Mammary epithelial cell (primary cell): Measurements from ENCODE around the gene CACNG5.

Experiments
- CTCF ChIP-seq, 2 donors: IDR thresholded peaks in 1 of 2; conservative IDR thresholded peaks in 1 of 2; 2 replicates each; pipeline ENCODE4 v1.5.1; 2011 to 2012; ENCODE audit warnings: inconsistent platforms in 2 of 2, low read length in 2 of 2, mild to moderate bottlenecking in 2 of 2, control low read depth in 1 of 2, low read depth in 1 of 2; ENCODE audit not compliant: insufficient read depth in 1 of 2; ENCODE audit errors: extremely low read depth in 1 of 2
- EZH2 ChIP-seq: IDR thresholded peaks from 2 replicates; pipeline ENCODE4 v1.6.1; 2012; ENCODE audit warnings: low read length, inconsistent platforms, borderline replicate concordance

- TF ChIP-seq CTCF (conservative IDR thresholded peaks at IDR 0.05 in 1 of 2, IDR thresholded peaks at IDR 0.05 in 1 of 2; ENCODE audit: extremely low read depth in 1 of 2, insufficient read depth in 1 of 2, low read depth in 1 of 2, low read length in 2 of 2) (no peak), EZH2 (no peak)
Measured at GRCh38 chr17:66805567-66805966, 29.4 kb upstream of the CACNG5 start.
